NCI-H1105 treated with DMSO at 0.1 percent for 48 hours (cell line): ENCODE results near the gene CSNK2A1.
A peak's percentile ranks its signal among the peaks of the same experiment; 100 is the strongest.
"Not testable (repeated sequence)": the region's sequence is repeated elsewhere in the genome, so short reads cannot be mapped to it uniquely, and the experiment has no call there.

Experiments used
- DNase-seq: peaks from one replicate; lab custom pipeline; 2025; lab: John Stamatoyannopoulos, UW

Gene CSNK2A1

DNA sequence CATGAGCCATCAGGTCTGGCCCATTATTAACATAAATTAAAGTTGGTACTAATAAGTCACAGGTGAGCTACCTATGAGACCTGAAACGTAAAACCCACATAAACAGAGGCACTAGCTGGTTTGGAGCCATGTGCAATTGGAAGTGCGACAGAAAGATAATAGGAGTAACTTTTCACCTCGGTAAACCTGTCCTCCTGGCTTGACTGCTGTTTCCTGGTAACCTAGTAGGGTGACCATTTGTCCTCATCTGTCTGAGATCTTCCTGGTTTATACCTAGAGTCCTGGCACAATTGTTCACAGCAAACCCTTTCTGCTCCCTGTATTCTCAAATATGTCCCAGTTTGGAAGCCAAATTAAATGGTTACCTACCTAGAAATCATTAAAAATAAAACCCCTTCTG is 88.6 kb downstream of the CSNK2A1 start:
- no peak for DNase-seq

DNA sequence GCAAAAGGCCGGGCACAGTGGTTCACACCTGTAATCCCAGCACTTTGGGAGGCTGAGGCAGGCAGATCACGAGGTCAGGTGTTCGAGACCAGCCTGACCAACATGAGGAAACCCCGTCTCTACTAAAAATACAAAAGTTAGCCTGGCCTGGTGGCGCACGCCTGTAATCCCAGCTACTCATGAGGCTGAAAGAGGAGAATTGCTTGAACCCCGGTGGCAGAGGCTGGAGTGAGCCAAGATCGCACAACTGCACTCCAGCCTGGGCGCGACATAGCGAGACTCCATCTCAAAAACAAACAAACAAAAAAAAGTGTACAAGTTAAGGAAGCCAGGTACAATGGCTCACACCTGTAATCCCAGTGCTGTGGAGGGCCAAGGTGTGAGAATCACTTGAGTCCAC is 91.6 kb downstream of the CSNK2A1 start:
- DNase-seq = not testable (repeated sequence)

DNA sequence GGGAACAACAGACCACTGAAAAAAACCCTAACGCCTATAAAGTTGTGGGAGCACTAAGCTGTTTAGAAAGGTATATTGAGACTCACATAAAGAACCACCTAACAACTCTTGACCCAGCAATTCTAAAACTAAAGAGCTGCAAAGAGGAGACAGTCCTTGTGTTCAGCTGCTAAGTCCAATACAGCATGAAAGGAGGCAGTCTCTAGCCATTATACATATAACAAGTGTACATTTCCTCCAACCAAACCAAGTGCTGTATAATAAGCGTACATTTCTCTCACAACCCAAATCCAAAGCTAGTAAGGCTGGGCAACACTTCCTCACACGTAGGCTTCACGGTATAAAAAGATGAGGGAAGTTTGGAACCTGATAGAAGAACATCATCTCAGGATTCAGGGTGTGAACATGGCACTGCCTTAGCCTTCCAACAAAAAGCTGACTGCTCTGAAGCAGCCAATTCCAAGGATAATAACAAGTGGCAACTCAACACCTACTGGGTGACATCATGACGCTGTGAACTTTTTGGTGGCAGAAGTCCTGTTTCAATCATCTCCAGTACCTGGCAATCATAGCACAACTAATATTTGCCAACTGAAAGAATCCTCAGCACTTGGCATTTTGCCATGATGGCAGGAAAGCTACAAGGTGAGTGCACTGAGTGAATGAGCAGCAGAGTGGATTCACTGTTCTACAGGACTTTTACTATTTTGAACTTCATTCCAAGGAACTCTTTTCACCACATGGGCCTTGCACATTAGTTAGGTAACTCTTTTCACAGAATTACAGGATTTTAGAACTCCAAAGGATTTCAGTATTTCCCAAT is 97.9 kb downstream of the CSNK2A1 start:
- DNase-seq = no peak

DNA sequence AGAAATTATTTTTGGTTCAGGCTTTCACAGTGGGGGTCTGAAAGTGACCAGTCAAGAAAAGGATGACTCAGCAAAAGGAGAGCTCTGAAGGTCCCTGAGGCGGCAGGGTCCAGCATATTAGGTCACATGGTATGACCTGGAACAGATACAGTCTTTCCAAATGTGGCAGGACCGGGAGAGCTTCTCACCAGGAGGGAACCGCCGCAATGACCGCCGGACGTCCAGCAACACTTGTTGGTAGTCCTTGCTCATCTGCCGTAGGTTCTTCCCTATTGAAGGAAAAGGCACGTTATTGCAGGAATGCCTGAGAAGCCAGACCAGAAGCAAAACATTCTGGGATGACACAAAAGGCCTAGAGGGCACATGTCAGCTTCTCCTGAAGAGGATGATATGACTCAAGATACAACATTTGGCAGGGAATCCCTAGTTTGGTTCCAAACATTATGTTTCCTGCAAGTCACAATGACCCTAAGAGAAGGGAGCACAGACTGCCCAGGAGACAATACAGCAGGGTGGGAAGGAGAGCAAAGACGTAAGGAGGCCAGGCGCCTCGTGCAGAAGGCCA is 98.6 kb downstream of the CSNK2A1 start:
- DNase-seq = no peak

DNA sequence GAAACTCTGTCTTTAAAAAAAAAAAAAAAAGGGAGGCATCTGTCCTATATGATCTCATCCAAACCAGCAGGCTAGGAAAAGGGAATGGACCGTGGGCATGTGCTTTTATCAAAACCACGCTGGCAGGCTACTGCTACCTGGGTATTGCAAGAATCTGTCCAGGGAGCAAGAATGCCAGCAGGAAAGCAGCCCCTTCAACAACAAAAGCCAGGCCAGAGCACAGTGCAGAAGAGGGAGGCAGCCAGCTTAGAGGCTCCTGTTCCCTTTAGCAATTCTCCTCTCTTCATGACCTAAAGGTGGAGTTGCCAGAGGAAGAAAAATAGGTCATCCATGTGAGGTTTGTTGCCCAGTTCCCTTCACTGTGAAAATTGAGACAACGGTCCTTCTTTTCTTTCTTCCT is 99.5 kb downstream of the CSNK2A1 start:
- DNase-seq = no peak

DNA sequence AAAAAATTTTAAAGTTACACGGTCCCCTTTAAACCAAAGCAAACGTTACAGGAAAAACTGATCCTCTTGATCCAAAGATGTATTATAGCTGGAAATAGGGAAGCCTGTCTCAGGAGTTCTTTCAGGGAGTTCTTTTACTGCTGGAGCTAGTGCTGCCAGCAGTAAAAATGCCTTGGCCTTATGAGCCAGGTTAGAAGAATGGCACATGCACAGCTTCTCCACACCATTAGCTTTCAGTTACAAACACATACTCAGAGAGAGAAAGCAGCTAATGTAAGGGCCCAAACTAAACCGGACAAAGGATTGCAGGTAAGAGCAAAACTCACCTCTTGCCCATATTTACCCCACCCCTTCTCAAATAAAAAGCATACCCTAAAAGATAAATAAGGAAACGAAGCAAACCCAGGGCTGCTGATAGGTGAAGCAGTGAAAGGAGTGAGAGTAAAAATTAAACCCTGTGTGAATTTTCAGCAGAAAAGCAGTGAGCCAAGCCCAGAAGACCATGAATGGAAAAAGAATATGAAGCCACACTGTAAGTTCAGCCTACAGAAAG is 100.3 kb downstream of the CSNK2A1 start:
- DNase-seq = no peak

DNA sequence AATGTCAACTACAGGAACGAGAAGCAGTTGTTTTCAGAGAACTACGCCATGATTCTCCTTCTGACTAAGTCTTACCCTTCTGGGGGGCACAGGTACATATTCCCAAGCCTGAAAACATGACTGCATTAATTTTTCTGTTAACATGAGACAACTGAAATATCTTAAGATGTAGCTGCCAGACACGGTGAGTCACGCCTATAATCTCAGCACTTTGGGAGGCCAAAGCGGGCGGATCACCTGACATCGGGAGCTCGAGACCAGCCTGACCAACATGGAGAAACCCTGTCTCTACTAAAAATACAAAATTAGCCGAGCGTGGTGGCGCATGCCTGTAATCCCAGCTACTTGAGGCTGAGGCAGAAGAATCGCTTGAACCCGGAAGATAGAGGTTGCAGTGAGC is 103.0 kb downstream of the CSNK2A1 start:
- no peak for DNase-seq

DNA sequence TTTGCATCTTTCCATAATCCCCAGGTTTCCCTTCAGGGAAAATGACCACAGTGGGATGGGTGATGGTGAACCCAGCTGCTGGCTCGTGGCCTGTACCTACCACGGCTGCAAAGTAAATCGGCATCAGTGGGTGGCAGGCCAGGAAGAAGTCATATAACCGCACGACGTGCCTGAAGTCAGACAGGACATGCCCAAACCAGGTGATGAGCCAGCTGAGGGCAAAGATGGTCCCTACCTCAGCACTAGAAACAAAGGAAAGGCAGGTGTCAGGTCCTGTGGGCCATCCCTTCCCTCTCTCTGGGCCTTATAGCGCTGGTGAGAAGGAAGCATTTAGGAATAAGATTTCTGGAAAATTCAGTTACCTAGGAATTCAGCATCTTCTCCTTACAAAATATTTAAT is 103.4 kb downstream of the CSNK2A1 start:
- DNase-seq = no peak

DNA sequence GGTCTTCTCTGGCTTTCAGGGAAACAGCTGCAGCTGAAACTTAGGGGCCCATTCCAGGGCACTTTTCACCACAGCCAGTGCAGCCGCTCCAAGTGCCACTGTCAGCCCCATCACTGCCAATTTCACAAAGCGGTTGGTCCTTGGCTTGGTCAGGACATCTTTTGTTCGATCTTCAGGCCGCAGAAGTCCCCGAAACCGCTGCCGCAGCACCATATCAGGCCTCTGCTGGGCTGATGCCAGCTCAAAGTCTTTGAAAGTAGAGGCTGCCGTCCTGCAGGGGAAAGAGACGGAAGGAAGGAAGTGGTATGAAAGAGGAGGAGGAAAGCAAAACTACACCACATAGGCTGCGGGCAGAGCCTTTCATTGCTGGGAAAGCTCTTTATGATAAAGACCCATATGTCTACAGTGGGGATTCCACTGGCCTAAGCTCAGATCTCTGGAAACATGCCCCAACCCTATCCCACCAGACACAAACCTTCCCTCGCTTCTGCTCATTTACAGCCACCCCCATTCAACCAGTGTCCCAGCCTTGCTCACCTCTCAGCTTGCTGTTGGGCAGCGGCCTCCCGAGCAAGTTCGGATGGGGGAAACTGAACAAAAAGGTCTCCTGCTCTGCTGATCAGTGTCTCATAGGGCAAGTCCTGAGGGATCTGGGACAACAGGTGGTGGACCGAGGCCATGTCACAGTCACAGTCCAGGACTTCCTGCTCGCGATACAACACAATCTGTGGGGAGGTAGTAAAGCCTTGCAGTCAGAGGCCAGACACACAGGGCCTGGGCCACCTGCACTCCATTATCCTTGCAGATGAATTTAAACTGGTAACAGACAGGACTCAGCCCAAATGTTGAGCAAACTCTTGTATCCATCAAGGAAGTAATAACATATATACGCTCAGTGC is 104.8 kb downstream of the CSNK2A1 start:
- no peak for DNase-seq

DNA sequence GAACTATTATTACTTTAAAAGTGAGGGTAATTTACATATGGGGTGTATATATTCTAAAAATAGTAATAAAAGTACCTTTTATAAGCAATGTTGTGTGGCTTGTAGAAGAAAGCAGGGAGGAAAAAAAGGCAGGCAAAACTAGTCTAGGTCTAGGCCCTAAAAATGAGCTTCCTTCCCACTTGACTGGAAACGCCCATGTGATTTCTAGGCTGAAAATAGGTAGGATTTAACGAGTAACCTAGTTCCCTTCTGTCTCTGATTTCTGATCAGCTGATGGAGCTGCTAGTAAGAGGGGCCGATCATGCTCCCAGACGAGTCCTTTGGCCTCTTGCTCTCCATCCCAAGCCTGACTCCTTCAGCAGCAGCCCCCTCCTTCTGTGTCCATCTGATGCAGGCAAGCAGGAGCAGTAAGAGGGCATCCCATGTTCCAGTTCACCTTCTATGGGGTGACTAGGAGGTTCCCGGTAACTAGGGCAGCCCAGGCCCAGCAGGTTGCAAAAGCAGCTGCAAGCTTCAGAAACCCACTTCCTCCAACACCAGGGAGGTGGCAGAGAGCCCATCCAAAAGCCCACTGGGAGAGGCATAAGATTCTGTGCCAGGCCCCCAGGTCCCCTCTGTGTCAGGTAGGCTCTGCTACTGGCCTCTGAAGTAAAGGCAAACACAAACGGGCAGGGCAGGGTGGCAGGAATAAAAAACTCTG is 105.7 kb downstream of the CSNK2A1 start:
- no peak for DNase-seq

DNA sequence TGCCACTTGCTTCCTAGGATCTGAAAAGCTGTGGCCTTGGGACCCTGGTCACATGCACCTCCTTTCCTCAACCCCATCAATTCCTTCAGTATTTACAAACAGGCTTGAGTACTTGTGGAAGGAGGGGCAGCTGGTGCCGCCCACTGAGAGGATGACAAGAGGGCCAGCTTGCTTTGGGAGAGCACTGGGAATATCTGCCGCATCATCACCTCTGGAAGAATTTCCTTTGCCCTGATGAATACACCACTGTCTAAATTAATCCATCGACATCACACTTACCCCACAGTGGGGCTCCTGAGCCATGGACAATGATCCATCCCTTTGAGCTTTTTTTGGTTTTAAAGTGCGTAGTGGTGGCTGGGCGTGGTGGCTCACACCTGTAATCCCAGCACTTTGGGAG is 107.1 kb downstream of the CSNK2A1 start:
- DNase-seq = no peak

DNA sequence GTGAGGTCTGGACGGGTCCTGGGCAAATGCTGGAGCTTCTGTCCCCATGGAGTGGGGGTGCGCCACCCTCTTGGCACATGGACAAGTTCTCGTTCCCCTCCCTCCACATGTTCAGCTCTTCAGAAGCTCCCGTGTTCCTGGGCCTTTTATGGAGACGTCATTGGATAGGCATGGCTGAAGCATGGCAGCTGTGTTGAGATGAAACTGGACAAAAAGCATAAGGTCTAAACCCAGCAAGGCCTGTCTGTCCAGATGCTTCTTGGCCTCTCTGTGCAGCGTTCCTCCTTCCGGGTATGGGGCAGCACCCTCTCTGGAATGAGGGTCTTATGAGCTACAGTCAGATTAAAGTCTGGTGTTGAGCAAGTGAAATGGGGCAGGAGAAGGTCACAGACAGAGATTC is 108.0 kb downstream of the CSNK2A1 start:
- no peak for DNase-seq

DNA sequence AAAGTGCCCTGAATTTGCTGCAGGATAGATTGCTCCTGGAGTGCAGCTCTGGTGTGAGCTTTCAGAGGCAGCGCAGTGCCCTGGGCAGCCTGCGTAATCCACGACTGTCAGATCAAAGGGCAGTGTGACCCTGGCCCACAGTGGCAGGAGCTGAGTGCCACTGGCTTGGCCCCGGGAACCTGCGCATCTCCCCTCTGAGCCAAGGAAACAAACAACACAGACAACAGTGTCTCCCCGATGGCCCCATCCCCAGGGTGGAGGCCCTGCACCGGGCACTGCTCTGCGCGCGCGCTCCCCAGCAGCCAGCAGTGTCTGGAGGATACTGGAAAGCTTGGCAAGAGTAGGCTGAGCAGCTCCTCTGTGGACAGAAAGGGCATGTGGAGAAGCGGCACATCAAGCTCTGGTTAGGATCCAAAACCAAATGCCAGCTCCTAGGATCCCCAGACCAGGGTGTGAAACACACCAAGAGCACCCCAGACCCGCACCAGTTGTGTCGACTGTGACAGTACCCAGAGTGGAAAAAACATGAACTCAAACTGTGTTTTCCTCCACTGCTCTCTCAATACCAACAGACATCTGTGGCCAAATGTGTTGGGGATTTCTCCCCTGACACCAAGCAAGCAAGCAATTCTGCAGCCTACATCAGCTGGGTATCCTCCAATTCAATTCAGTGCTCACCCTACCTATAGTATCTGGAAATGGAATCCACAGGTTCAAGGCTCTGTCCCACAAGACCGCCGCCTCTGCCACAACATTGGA is 108.8 kb downstream of the CSNK2A1 start:
- DNase-seq = no peak

DNA sequence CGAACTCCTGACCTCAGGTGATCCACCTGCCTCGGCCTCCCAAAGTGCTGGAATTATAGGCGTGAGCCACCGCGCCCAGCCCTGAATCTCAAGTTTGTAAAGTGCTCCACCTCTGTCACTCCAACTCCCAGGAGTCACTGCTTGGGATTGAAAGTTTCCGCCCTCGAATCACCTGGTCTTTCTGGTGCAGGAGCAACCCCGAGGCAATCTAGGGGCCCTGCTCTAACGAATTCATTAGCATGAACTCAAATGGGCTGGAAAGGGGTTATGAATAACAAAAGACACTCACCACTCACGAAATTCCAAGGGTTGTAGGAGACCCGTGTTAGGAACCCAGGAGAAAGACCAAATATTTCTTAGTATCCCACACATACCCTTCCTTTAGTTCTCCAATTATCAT is 109.4 kb downstream of the CSNK2A1 start:
- no peak for DNase-seq

DNA sequence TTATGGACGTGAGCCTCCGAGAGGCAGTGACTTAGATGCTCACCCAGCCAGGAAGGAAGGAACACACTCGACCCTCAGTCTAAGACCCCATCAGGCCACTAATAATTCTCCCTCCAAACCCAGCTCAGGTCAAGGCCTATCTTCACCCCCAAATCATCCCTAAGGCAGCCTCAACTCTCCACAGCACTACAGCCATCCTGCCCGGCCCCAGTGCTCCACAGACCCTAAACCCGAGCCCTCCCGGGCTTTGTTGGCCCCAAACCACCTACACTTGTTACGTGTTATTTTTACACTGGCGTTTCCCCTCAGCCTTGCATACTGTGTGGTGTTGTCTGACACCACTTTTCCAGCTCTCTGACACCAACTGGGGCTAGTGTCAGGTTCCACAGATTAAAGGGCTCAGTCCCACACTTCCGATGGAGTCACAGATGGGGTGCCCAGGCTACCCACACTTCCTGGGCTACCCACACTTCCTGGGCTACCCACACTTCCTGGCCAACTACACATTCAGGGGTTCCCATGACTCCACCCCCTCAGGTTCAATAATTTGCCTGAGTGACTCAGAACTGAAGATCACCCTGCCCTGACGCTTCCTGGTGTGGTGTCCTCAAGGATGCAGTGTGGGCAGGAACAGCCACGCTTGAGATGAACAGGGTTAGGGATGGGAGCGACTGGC is 110.2 kb downstream of the CSNK2A1 start:
- no peak for DNase-seq

DNA sequence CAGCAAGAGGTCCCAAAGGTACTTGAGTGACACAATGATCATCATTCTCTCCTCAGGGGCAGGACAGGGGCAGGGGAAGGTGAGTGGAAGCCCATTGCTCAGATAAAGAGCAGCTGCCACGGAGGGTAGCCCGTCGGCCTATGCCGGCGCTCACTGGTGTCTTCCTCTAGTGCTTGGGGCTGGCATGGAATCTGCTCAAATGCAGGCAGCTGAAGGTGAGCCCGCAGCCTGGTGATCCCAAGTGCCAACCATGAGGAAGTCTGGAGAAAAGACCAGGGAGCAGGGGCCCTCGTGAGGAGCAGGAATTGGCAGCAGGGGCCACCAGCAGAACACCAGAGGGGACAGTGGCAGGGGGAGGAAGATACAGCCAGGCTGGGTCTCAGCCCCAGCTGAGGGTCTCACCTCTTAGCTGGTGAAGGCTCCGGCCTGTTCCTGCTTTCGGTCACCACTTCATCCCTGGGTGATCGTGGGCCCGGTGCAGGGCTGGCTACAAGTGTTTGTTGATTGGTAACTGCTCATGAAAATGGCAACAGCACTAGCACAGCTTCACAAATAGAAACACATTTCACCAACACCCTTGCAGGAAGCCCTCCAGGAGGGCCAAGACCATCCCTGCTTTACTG is 110.8 kb downstream of the CSNK2A1 start:
- no peak for DNase-seq

DNA sequence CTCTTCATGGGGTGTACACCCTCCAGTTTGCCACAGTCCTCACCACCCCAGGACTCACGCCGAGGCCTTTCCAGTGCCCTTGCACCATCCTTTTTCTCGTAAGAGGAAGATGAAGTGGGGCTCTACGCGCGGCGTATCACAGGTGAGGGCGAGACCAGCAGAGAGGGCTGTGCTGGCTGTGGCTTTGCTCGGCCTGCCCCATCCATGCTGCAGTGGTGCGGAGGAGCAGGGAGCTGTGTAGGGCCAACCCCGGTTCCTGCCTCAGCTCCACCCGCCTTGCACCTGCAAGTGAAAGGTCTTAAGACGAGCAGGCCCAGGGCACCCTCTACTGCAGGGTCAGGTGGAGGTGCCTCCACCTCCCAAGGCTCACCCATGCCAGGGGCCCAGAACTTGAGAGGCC is 111.4 kb downstream of the CSNK2A1 start:
- DNase-seq = no peak

DNA sequence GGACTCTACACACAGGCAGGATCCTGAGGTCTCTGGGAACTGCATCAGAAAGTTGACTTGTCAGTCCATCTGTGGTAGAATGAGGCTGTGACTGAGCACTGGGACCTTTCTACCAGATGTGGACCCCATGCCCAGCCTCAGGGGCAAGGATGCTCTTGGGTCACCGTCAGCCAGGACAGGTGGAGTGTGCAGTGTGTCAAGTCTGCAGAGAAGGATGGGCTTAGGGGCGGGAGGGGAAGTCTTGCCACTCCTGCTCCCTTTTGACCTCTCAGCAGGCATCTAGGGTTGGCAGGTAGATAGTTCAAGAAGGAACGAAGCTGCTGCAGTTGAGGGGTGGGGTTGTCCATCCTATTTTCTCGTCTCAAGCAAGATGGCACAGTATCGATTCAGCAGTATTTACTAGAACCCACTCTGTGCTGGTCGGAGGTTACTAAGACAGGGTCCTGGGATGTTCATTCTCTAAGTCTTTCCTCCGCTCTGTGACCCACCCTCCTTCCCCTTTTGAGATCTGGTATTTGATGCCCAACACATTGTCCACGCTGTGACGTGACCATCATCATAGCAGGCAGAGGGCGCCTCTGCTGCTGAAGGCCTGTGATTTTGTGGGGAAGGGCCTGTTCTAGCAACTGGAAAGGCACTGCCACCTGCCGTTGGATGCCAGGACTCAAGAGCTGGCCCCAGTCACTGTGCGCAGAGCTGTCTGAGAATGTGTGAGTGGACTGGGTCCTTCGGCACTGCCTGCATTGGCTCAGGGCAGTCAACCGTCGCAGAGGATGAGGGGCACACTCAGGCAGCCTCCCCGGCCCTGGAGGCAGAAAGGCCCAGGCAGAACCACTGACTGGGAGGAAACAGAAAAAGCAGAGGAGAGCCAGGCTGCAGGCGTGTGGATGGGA is 112.3 kb downstream of the CSNK2A1 start:
- DNase-seq = peak; percentile 60
